Activated CD4-positive, alpha-beta T cell treated with anti-CD3 and anti-CD28 coated beads for 36 hours (primary cell): ENCODE measurements around the gene CD63. TPM values are rescaled to one million over a fixed set of nuclear protein-coding genes. Genes with fewer than 3 reads are reported as not detected.

Experiments
- ATAC-seq: fragments of 200-7000 bp; cut with Tn5 transposase; one replicate; pipeline ENCODE4 v1.10.0; 2021; ENCODE audit warnings: mild to moderate bottlenecking, moderate library complexity
- CTCF ChIA-PET: fragments of 350-600 bp; sonication (Branson Sonifier 250); formaldehyde crosslinking; loops from one replicate; lab custom pipeline; 2021; ENCODE audit warnings: antibody characterized with exemption; lab: Charles Lee
- POLR2A ChIA-PET: fragments of 350-600 bp; sonication (Branson Sonifier 250); formaldehyde crosslinking; loops from one replicate; lab custom pipeline; 2021; ENCODE audit warnings: antibody characterized with exemption, inconsistent platforms; lab: Charles Lee
- DNase-seq: peaks from one replicate; pipeline ENCODE4 v3.0.0-alpha.2; 2020
- H3K27ac Mint-ChIP-seq: one replicate; pipeline ENCODE4 v1.8.0; 2021; ENCODE audit warnings: mixed read lengths
- H3K27me3 Mint-ChIP-seq: one replicate; pipeline ENCODE4 v1.8.0; 2021; ENCODE audit warnings: mixed read lengths
- H3K36me3 Mint-ChIP-seq: one replicate; pipeline ENCODE4 v1.8.0; 2021; ENCODE audit warnings: low read depth, mixed read lengths
- H3K4me1 Mint-ChIP-seq: one replicate; pipeline ENCODE4 v1.8.0; 2021; ENCODE audit warnings: mixed read lengths
- H3K4me3 Mint-ChIP-seq: one replicate; pipeline ENCODE4 v1.8.0; 2021; ENCODE audit warnings: mild to moderate bottlenecking, moderate library complexity, mixed read lengths
- H3K9me3 Mint-ChIP-seq: one replicate; pipeline ENCODE4 v1.8.0; 2021; ENCODE audit warnings: low read depth, mixed read lengths
- intact Hi-C, 2 experiments: fragments of 100-400 bp; cut with DNase I in 1 of 2; cut with micrococcal nuclease in 1 of 2; formaldehyde crosslinking; loops; one replicate each; pipeline versions ENCODE4 v1.14.2 to v1.15.1; 2022 to 2024; cut with DNase I, micrococcal nuclease
- total RNA-seq, 2 experiments: library from RNA; stranded (reverse); gene quantifications; one replicate each; pipeline ENCODE4 v1.2.3, GENCODE V29; 2021

The CD63 gene
- total RNA-seq, 2 experiments from 2014 or later = 113 to 122 TPM

DNA sequence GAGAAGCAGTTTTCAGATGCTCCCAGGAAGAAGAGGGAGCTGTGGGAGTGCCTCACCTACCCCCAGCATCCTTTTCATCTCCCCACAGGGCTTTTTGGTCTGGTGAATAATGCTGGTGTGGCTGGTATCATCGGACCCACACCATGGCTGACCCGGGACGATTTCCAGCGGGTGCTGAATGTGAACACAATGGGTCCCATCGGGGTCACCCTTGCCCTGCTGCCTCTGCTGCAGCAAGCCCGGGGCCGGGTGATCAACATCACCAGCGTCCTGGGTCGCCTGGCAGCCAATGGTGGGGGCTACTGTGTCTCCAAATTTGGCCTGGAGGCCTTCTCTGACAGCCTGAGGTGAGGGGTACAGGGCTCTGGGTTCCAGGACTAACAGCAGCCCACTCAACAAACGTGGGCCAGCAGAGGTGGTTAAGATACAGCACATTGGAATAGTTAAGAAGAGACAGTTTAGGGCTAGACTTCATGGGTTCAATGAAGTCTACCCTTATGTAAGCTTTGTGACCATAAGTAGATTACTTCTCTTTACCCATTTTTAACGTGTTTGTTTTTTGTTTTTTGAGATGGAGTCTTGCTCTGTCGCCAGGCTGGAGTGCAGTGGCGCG, 7.1 kb downstream of the CD63 start:
- peaks cover 10% of the 10 kb centered on the region for H3K36me3 Mint-ChIP-seq
- ChIA-PET POLR2A (no interaction called here), CTCF (interaction anchor here (0.6 to 6.6 kb wide), 6 partner anchors 10 to 492 kb away, joined by 3 to 67 read pairs (median 5); no protein-coding TSS in a partner anchor)
- no peak for ATAC-seq
- no peak overlapping the region for H3K27ac Mint-ChIP-seq
- H3K9me3 Mint-ChIP-seq = no peaks in the 10 kb centered on the region
- intact Hi-C loops = no loop called here
- H3K4me3 Mint-ChIP-seq = no peak overlapping the region
- H3K27me3 Mint-ChIP-seq = no peaks in the 10 kb centered on the region
- peaks cover 31% of the 10 kb centered on the region for H3K4me1 Mint-ChIP-seq
- no peak for DNase-seq

DNA sequence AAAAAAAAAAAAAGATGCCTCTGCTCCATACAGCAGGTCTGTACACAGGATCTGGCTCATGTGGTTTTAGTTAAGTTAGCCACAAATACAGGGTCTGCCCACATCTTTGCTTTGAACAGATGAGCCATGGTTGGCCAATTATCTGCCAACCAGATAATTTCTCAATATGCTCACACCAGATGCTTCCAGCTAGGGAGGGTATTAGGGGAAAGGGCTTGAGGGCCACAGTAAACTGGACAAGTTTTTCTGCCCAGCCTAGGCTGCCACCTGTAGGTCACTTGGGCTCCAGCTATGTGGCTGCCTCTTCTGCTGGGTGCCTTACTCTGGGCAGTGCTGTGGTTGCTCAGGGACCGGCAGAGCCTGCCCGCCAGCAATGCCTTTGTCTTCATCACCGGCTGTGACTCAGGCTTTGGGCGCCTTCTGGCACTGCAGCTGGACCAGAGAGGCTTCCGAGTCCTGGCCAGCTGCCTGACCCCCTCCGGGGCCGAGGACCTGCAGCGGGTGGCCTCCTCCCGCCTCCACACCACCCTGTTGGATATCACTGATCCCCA, 7.8 kb downstream of the CD63 start:
- no peak for DNase-seq
- Mint-ChIP-seq H3K4me3 (no peak overlapping the region), H3K36me3 (peaks cover 7% of the 10 kb centered on the region), H3K4me1 (peaks cover 27% of the 10 kb centered on the region), H3K9me3 (no peaks in the 10 kb centered on the region), H3K27me3 (no peaks in the 10 kb centered on the region), H3K27ac (no peak overlapping the region)
- ChIA-PET CTCF (interaction anchor here (6.6 kb wide), 1 partner anchor 17 kb away, joined by 67 read pairs; no protein-coding TSS in a partner anchor), POLR2A (interaction anchor here (0.6 kb wide), 1 partner anchor 97 kb away, joined by 3 read pairs; the partner anchor contains the start of genes ORMDL2 and SARNP)
- no peak for ATAC-seq
- intact Hi-C loops = no loop called here

DNA sequence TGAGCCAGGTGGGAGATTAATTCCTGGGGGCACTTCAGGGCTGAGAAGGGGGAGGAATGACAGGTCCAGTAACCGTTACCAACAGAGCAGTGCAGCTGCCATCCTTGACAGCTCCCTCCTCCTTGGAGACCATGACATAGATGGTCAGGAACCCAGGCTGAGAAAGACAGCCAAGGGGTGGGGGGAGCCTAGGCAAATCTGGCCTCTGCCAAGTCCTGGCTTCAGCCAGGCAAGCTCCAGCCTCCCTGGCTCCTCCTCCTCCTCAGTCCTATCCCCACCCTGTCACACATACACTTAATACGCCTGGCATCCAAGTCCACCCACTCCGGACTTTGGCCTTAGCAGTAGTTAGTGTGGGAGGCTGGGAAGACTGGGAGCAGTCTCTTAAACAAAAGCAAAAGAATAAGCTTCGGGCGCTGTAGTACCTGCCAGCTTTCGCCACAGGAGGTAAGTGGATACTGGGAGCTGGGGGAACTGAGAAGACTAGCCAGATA, 8.7 kb downstream of the CD63 start, which contains the start of gene RDH5:
Gene RDH5, plus strand, starts transcription at position 323 of the 494 bp plus-strand sequence. CDS start 792 bp downstream, outside the sequence.
- ChIA-PET POLR2A (no interaction called here), CTCF (interaction anchor here (0.6 to 6.6 kb wide), 6 partner anchors 10 to 1963 kb away, joined by 3 to 67 read pairs (median 3); partner anchors contain the start of gene CD63)
- DNase-seq (no peak), ATAC-seq (no peak)
- Mint-ChIP-seq H3K27me3 (peaks cover 2% of the 10 kb centered on the region), H3K4me3 (no peak within 1 kb of the TSS), H3K9me3 (no peaks in the 10 kb centered on the region), H3K36me3 (peaks cover 7% of the 10 kb centered on the region), H3K27ac (peak within 1 kb of the TSS; percentile 13), H3K4me1 (peaks cover 33% of the 10 kb centered on the region)
- intact Hi-C loops = no loop called here

DNA sequence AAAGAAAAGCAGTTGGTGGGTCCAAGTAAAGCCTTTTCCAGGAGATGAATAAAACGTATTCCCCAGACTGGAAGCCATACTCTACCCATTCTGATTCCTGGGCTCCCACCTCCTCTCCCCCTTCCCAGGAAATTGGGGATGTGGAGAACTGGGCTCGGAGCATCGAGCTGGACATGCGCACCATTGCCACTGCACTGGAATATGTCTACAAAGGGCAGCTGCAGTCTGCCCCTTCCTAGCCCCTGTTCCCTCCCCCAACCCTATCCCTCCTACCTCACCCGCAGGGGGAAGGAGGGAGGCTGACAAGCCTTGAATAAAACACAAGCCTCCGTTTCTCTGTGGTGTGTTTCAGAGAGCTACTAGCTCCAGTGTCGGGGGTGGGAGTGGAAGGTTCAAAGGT, 9.4 kb downstream of the CD63 start:
- ChIA-PET POLR2A (interaction anchor here (0.7 kb wide), 1 partner anchor 111 kb away, joined by 3 read pairs; no protein-coding TSS in a partner anchor), CTCF (interaction anchor here (0.6 to 6.6 kb wide), 5 partner anchors 10 to 552 kb away, joined by 3 to 67 read pairs (median 3); partner anchors contain the start of gene CD63)
- no peak overlapping the region for H3K4me3 Mint-ChIP-seq
- ATAC-seq (no peak), DNase-seq (no peak)
- H3K4me1 Mint-ChIP-seq = peaks cover 30% of the 10 kb centered on the region
- H3K36me3 Mint-ChIP-seq = peaks cover 4% of the 10 kb centered on the region
- intact Hi-C loops = loop anchor here (5.0 to 10.0 kb wide), 2 partner anchors 62 to 735 kb away; partner anchors contain the start of gene TESPA1 (in 1 of the 2)
- peaks cover 2% of the 10 kb centered on the region for H3K27me3 Mint-ChIP-seq
- H3K27ac Mint-ChIP-seq = peak overlapping the region; percentile 13
- H3K9me3 Mint-ChIP-seq = no peaks in the 10 kb centered on the region

DNA sequence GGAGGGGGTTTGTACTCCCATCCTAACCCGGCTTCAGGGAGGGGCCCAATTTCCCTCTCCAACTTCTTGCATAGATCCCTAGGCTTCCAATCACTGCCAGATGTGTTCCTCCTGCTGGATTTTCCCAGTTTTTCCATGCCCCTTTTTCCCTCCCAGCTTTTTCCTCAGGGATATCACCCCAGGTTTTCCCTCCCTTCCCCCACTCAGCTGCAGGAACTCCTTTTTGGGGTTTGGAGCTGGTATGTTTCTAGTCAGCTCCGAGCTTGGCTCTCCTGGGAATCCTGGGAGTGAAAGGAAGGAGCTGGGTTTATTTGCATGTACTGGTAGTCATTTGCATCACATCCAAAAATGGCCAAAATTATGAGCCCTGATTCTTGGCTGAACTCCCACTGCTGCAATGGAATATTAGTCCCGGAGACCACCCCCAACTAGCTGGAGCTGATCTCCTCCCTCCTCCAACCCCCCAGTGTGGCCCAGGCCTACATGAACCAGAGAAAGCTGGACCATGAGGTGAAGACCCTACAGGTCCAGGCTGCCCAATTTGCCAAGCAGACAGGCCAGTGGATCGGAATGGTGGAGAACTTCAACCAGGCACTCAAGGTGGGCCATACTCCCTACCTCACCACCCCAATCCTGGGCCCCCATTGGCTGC, 10.1 kb downstream of the CD63 start:
- DNase-seq = no peak
- POLR2A ChIA-PET = interaction anchor here (0.7 kb wide), 1 partner anchor 111 kb away, joined by 3 read pairs; no protein-coding TSS in a partner anchor
- peaks cover 2% of the 10 kb centered on the region for H3K27me3 Mint-ChIP-seq
- H3K27ac Mint-ChIP-seq = no peak overlapping the region
- H3K4me1 Mint-ChIP-seq = peaks cover 30% of the 10 kb centered on the region
- H3K4me3 Mint-ChIP-seq = no peak overlapping the region
- CTCF ChIA-PET = interaction anchor here (0.6 to 6.6 kb wide), 6 partner anchors 11 to 551 kb away, joined by 3 to 67 read pairs (median 3); partner anchors contain the start of gene CD63
- H3K36me3 Mint-ChIP-seq = peaks cover 4% of the 10 kb centered on the region
- intact Hi-C loops = loop anchor here (5.0 to 10.0 kb wide), 2 partner anchors 61 to 734 kb away; partner anchors contain the start of gene TESPA1 (in 1 of the 2)
- no peaks in the 10 kb centered on the region for H3K9me3 Mint-ChIP-seq
- no peak for ATAC-seq

GRCh38 chr12:55718015-55718414, 10.8 kb downstream of the CD63 start:
- DNase-seq (no peak), ATAC-seq (no peak)
- Mint-ChIP-seq H3K27me3 (peaks cover 2% of the 10 kb centered on the region), H3K9me3 (no peaks in the 10 kb centered on the region), H3K27ac (peak overlapping the region; percentile 89), H3K4me3 (peak overlapping the region; percentile 86), H3K4me1 (peaks cover 30% of the 10 kb centered on the region), H3K36me3 (peaks cover 4% of the 10 kb centered on the region)
- intact Hi-C loops = loop anchor here (5.0 to 10.0 kb wide), 2 partner anchors 61 to 733 kb away; partner anchors contain the start of gene TESPA1 (in 1 of the 2)
- ChIA-PET POLR2A (interaction anchor here (0.7 to 1.0 kb wide), 2 partner anchors 22 to 386 kb away, joined by 3 to 4 read pairs; partner anchors contain the start of gene PA2G4), CTCF (interaction anchor here (0.6 to 6.6 kb wide), 9 partner anchors 9 to 311 kb away, joined by 3 to 67 read pairs (median 3); partner anchors contain the start of gene CD63)

GRCh38 chr12:55717011-55718007, 11.5 kb downstream of the CD63 start:
- DNase-seq = peak; percentile 62
- POLR2A ChIA-PET = interaction anchor here (0.7 to 1.0 kb wide), 2 partner anchors 22 to 387 kb away, joined by 3 to 4 read pairs; partner anchors contain the start of gene PA2G4
- intact Hi-C loops = loop anchor here (2.0 to 10.0 kb wide), 3 partner anchors 60 to 733 kb away; partner anchors contain the start of gene TESPA1 (in 1 of the 2)

DNA sequence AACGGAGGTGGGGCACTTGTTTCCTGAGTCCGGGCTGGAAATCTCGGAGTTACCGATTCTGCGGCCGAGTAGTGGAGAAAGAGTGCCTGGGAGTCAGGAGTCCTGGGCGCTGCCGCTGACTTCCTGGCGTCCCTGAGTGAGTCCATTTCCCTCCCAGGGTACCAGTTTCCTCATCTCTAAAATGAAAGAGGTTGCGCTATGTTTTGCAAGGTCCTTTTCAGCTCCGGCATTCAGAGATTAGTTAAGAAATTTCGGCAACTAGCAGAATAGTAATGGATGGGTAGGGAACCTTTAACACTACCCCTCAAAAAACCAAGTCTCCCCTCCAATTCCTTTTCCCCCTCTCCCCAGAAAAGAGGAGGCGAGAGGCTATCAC, 12.2 kb downstream of the CD63 start:
- peaks cover 4% of the 10 kb centered on the region for H3K36me3 Mint-ChIP-seq
- H3K4me1 Mint-ChIP-seq = peaks cover 30% of the 10 kb centered on the region
- peak overlapping the region; percentile 86 for H3K4me3 Mint-ChIP-seq
- CTCF ChIA-PET = interaction anchor here (0.7 to 6.6 kb wide), 11 partner anchors 8 to 1464 kb away, joined by 3 to 67 read pairs (median 5); partner anchors contain the start of genes CD63, ITGA7, ORMDL2 and SARNP
- ATAC-seq = peak; percentile 34
- POLR2A ChIA-PET = no interaction called here
- peaks cover 2% of the 10 kb centered on the region for H3K27me3 Mint-ChIP-seq
- no peak for DNase-seq
- H3K9me3 Mint-ChIP-seq = no peaks in the 10 kb centered on the region
- intact Hi-C loops = loop anchor here (1.0 to 10.0 kb wide), 10 partner anchors 13 to 732 kb away; partner anchors contain the start of genes CD63 (in 2 of the 2), PA2G4 (in 1 of the 2), RAB5B (in 1 of the 2) and SARNP (in 1 of the 2)
- peak overlapping the region; percentile 89 for H3K27ac Mint-ChIP-seq

More at GRCh38 chr12:55717011-55718007, 11.5 kb downstream of the CD63 start:
- ATAC-seq = peak; percentile 55
- Mint-ChIP-seq H3K36me3 (peaks cover 4% of the 10 kb centered on the region), H3K27ac (peak overlapping the region; percentile 89), H3K4me1 (peaks cover 30% of the 10 kb centered on the region), H3K27me3 (peaks cover 2% of the 10 kb centered on the region), H3K4me3 (peak overlapping the region; percentile 86), H3K9me3 (no peaks in the 10 kb centered on the region)
- CTCF ChIA-PET = interaction anchor here (0.6 to 6.6 kb wide), 12 partner anchors 10 to 312 kb away, joined by 3 to 67 read pairs (median 4); partner anchors contain the start of genes CD63 and ITGA7

DNA sequence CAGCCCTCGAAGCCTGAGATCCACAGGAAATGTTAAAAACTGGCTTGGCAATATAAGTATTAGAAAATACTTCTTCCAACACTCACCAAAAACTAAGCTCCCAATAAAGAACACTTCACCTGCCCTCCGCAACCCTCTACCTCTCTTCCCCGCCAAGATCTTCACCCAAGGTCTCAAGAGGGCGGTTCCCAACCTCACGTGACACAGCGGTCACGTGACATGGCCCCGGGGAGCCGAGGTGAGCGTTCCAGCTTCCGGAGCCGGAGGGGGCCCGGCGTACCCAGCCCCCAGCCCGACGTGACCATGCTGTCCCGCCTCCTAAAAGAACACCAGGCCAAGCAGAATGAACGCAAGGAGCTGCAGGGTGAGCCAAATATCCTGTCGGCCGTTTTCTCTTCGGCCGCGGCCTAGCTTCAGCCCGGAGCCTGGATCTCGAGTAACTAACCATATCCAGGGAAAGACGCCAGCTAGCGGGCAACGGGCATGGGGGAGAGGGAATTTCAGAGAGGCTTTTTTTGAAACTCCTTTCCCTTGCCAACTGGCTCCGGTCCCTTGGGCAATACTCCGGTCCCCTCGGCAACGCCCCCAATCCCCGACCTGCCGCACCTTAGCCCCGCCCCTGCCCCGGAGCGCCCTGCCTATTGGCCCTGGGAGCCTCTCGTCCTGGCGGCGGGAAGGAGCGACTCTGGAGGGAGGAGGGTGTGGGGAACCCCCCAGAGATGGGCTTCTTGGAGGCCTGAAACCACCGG, 12.8 kb downstream of the CD63 start, which contains the start of gene BLOC1S1:
Gene BLOC1S1, plus strand, starts transcription at position 214 of the 749 bp plus-strand sequence. Its CDS starts 6 bp downstream, at position 220.
- H3K4me1 Mint-ChIP-seq = peaks cover 30% of the 10 kb centered on the region
- ChIA-PET POLR2A (interaction anchor here (0.6 kb wide), 1 partner anchor 1357 kb away, joined by 4 read pairs; no protein-coding TSS in a partner anchor), CTCF (interaction anchor here (0.7 to 6.6 kb wide), 9 partner anchors 9 to 1464 kb away, joined by 3 to 67 read pairs (median 4); partner anchors contain the start of genes CD63, ORMDL2 and SARNP)
- H3K27me3 Mint-ChIP-seq = peaks cover 2% of the 10 kb centered on the region
- H3K27ac Mint-ChIP-seq = peak within 1 kb of the TSS; percentile 89
- peak; percentile 97 for DNase-seq
- H3K4me3 Mint-ChIP-seq = peak within 1 kb of the TSS; percentile 86
- peak; percentile 94 for ATAC-seq
- intact Hi-C loops = loop anchor here (1.0 to 10.0 kb wide), 10 partner anchors 13 to 731 kb away; partner anchors contain the start of genes CD63 (in 2 of the 2), PA2G4 (in 1 of the 2), RAB5B (in 1 of the 2) and SARNP (in 1 of the 2)
- peaks cover 4% of the 10 kb centered on the region for H3K36me3 Mint-ChIP-seq
- no peaks in the 10 kb centered on the region for H3K9me3 Mint-ChIP-seq
